Stomach (tissue), 4 donors: ENCODE data around the gene WDR7.

Experiments used
- POLR2A ChIP-seq, 4 donors: fragments of 450-650 bp; IDR thresholded peaks; one replicate each; pipeline ENCODE4 v1.6.1; 2016; ENCODE audit warnings: antibody characterized with exemption in 4 of 4, control low read depth in 2 of 4, mild to moderate bottlenecking in 1 of 4, moderate library complexity in 1 of 4
- POLR2AphosphoS5 ChIP-seq, 3 donors: sonication (generic); formaldehyde crosslinking; IDR thresholded peaks; one replicate each; pipeline ENCODE4 v1.6.1; 2016; ENCODE audit warnings: antibody characterized with exemption in 3 of 3

DNA sequence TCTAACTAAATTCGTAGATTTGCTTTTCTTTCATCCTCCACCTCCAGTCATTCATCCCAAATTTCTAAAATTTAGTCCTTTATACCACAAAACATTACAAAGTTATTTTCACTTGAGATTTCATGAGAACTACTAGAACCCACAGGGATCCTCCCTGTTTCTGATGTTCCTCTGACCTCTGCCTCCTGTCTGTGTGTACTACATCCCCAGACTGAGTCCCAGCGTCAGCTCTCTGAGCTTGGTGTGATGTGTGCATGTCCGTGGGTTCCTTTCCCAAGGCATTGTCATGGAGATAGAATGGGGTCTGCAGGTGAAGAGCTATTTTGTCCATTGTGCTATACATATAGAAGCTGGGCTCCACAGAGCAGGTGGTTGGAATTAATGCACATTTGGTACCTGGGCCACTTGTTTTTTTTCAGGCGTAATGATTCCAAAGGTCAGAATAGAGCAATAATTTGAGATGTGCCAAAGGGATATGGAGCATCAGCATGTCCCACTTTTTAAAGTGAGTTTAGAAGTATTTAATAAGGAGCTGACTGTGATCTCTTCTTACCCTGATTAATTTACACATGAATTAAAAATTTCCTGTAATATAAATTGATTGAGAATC, 344.5 kb downstream of the WDR7 start:
- no peak for TF ChIP-seq POLR2AphosphoS5 (IDR thresholded peaks at IDR 0.05)
- TF ChIP-seq POLR2A (IDR thresholded peaks at IDR 0.05), result no peak
